Mesendoderm (in vitro differentiated cells): ENCODE results near the gene ZSWIM7.
"Not testable (repeated sequence)": the region's sequence is repeated elsewhere in the genome, so short reads cannot be mapped to it uniquely, and the experiment has no call there.

Experiments used
- DNase-seq: peaks from one replicate; pipeline ENCODE4 v3.0.0; 2013
- H2AK5ac ChIP-seq: 2 replicates; pipeline ENCODE4 v1.6.1; 2013; ENCODE audit warnings: low read length, inconsistent platforms
- H2BK120ac ChIP-seq: 2 replicates; pipeline ENCODE4 v1.6.1; 2013; ENCODE audit warnings: low read depth, mild to moderate bottlenecking, low read length, moderate library complexity, mixed read lengths
- H2BK15ac ChIP-seq: replicated peaks from 2 replicates; pipeline ENCODE4 v1.6.1; 2013; ENCODE audit warnings: low read depth, mild to moderate bottlenecking, moderate library complexity
- H2BK5ac ChIP-seq: 2 replicates; pipeline ENCODE4 v1.6.1; 2013; ENCODE audit warnings: low read length, inconsistent platforms
- H3K18ac ChIP-seq: 2 replicates; pipeline ENCODE4 v1.6.1; 2013; ENCODE audit warnings: mild to moderate bottlenecking, low read length, mixed read lengths
- H3K23ac ChIP-seq: one replicate; pipeline ENCODE4 v1.6.1; 2013; ENCODE audit warnings: low read length
- H3K27ac ChIP-seq: 2 replicates; pipeline ENCODE4 v1.5.1; 2013; ENCODE audit warnings: low read depth, mild to moderate bottlenecking, inconsistent platforms, low read length, moderate library complexity
- H3K27me3 ChIP-seq: 2 replicates; pipeline ENCODE4 v1.6.1; 2013; ENCODE audit warnings: low read length, control low read depth, mild to moderate bottlenecking, inconsistent platforms; ENCODE audit not compliant: insufficient read depth, poor library complexity
- H3K36me3 ChIP-seq: 2 replicates; pipeline ENCODE4 v1.6.1; 2013; ENCODE audit warnings: low read length, inconsistent platforms; ENCODE audit not compliant: control insufficient read depth, insufficient read depth
- H3K4ac ChIP-seq: one replicate; pipeline ENCODE4 v1.6.1; 2013; ENCODE audit warnings: low read depth, mild to moderate bottlenecking, low read length, moderate library complexity
- H3K4me1 ChIP-seq: 2 replicates; pipeline ENCODE4 v1.6.1; 2013; ENCODE audit warnings: low read depth, low read length, inconsistent platforms; ENCODE audit not compliant: control insufficient read depth
- H3K4me2 ChIP-seq: 2 replicates; pipeline ENCODE4 v1.6.1; 2013; ENCODE audit warnings: low read length
- H3K4me3 ChIP-seq: 2 replicates; pipeline ENCODE4 v1.5.1; 2013; ENCODE audit warnings: mild to moderate bottlenecking, low read length
- H3K56ac ChIP-seq: one replicate; pipeline ENCODE4 v1.6.1; 2013; ENCODE audit warnings: low read length
- H3K79me1 ChIP-seq: 2 replicates; pipeline ENCODE4 v1.6.1; 2013; ENCODE audit warnings: low read length, inconsistent platforms
- H3K79me2 ChIP-seq: 2 replicates; pipeline ENCODE4 v1.6.1; 2013; ENCODE audit warnings: mild to moderate bottlenecking, low read length; ENCODE audit not compliant: control insufficient read depth, insufficient read depth
- H3K9ac ChIP-seq: 2 replicates; pipeline ENCODE4 v1.6.1; 2013; ENCODE audit warnings: low read length, inconsistent platforms
- H4K5ac ChIP-seq: one replicate; pipeline ENCODE4 v1.6.1; 2013; ENCODE audit warnings: low read length
- H4K8ac ChIP-seq: one replicate; pipeline ENCODE4 v1.6.1; 2013; ENCODE audit warnings: low read depth, mild to moderate bottlenecking, control low read depth, low read length, moderate library complexity
- WGBS: extraction: QIAGEN DNeasy Blood & Tissue Kit; methylation state at CpG from one replicate; pipeline ENCODE4 v1.1.7; 2013; ENCODE audit warnings: low lambda C conversion rate, missing lambda C conversion rate; ENCODE audit not compliant: insufficient coverage; ENCODE audit errors: extremely low coverage; 5-methylcytosine and 5-hydroxymethylcytosine counted together

Gene ZSWIM7

GRCh38 chr17:15996322-15996721, 3.2 kb downstream of the ZSWIM7 start:
- Histone ChIP-seq H3K56ac (no peak overlapping the region), H3K4me3 (no peak overlapping the region), H2BK15ac (no peak overlapping the region), H4K5ac (no peak overlapping the region), H3K27ac (no peak overlapping the region), H3K4me1 (peaks cover 3% of the 10 kb centered on the region), H3K79me2 (peaks cover 13% of the 10 kb centered on the region), H2BK120ac (no peak overlapping the region), H3K27me3 (no peaks in the 10 kb centered on the region), H2BK5ac (no peak overlapping the region), H3K79me1 (peaks cover 5% of the 10 kb centered on the region), H3K23ac (no peak overlapping the region), H3K4ac (no peak overlapping the region), H3K18ac (no peak overlapping the region), H4K8ac (no peak overlapping the region), H3K36me3 (no peaks in the 10 kb centered on the region), H3K9ac (no peak overlapping the region), H3K4me2 (no peak overlapping the region), H2AK5ac (no peak overlapping the region)
- no CpG with 5 or more reads among the region's 6 CpGs for WGBS
- DNase-seq = no peak

GRCh38 chr17:15981646-15982580, 17.6 kb downstream of the ZSWIM7 start:
- no peak overlapping the region for H3K9ac ChIP-seq
- no peak overlapping the region for H2BK5ac ChIP-seq
- H3K36me3 ChIP-seq = peaks cover 9% of the 10 kb centered on the region

GRCh38 chr17:15981208-15981607, 18.3 kb downstream of the ZSWIM7 start:
- H2BK5ac ChIP-seq = no peak overlapping the region
- no peak for DNase-seq

More at GRCh38 chr17:15981646-15982580, 17.6 kb downstream of the ZSWIM7 start:
- Histone ChIP-seq H2AK5ac (no peak overlapping the region), H3K18ac (no peak overlapping the region), H3K79me2 (no peaks in the 10 kb centered on the region), H3K4ac (no peak overlapping the region), H3K56ac (no peak overlapping the region), H3K4me3 (no peak overlapping the region), H3K27me3 (no peaks in the 10 kb centered on the region), H4K8ac (no peak overlapping the region), H3K79me1 (no peaks in the 10 kb centered on the region), H3K23ac (no peak overlapping the region), H2BK15ac (no peak overlapping the region), H3K4me1 (no peaks in the 10 kb centered on the region), H2BK120ac (no peak overlapping the region), H4K5ac (no peak overlapping the region), H3K27ac (no peak overlapping the region), H3K4me2 (no peak overlapping the region)
- DNase-seq = peak; percentile 19
- no CpG with 5 or more reads among the region's 5 CpGs for WGBS

DNA sequence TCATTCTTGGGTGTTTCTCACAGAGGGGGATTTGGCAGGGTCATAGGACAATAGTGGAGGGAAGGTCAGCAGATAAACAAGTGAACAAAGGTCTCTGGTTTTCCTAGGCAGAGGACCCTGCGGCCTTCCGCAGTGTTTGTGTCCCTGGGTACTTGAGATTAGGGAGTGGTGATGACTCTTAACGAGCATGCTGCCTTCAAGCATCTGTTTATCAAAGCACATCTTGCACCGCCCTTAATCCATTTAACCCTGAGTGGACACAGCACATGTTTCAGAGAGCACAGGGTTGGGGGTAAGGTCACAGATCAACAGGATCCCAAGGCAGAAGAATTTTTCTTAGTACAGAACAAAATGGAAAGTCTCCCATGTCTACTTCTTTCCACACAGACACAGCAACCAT, 20.5 kb downstream of the ZSWIM7 start:
- not testable (repeated sequence) for H4K8ac ChIP-seq, H2BK5ac ChIP-seq, H3K36me3 ChIP-seq, H3K4me1 ChIP-seq, H3K18ac ChIP-seq, DNase-seq, H2AK5ac ChIP-seq, H3K27me3 ChIP-seq, H2BK15ac ChIP-seq, H3K4me3 ChIP-seq, H3K56ac ChIP-seq, H3K9ac ChIP-seq, H3K23ac ChIP-seq, H3K27ac ChIP-seq, H3K79me2 ChIP-seq, H3K79me1 ChIP-seq, H3K4me2 ChIP-seq, H3K4ac ChIP-seq, H2BK120ac ChIP-seq, H4K5ac ChIP-seq
- no CpG with 5 or more reads among the region's 4 CpGs for WGBS

More at GRCh38 chr17:15981208-15981607, 18.3 kb downstream of the ZSWIM7 start:
- no peak overlapping the region for H2AK5ac ChIP-seq
- H2BK15ac ChIP-seq = no peak overlapping the region
- no peak overlapping the region for H3K18ac ChIP-seq
- no peaks in the 10 kb centered on the region for H3K4me1 ChIP-seq
- no peaks in the 10 kb centered on the region for H3K79me2 ChIP-seq
- no peak overlapping the region for H2BK120ac ChIP-seq
- H3K4me3 ChIP-seq = no peak overlapping the region
- H3K27me3 ChIP-seq = no peaks in the 10 kb centered on the region
- H3K9ac ChIP-seq = no peak overlapping the region
- H3K23ac ChIP-seq = no peak overlapping the region
- no peak overlapping the region for H3K56ac ChIP-seq
- H4K8ac ChIP-seq = no peak overlapping the region
- H3K27ac ChIP-seq = no peak overlapping the region
- peaks cover 9% of the 10 kb centered on the region for H3K36me3 ChIP-seq
- no CpG with 5 or more reads among the region's 2 CpGs for WGBS
- H3K79me1 ChIP-seq = no peaks in the 10 kb centered on the region
- H3K4ac ChIP-seq = no peak overlapping the region
- H4K5ac ChIP-seq = no peak overlapping the region
- no peak overlapping the region for H3K4me2 ChIP-seq

DNA sequence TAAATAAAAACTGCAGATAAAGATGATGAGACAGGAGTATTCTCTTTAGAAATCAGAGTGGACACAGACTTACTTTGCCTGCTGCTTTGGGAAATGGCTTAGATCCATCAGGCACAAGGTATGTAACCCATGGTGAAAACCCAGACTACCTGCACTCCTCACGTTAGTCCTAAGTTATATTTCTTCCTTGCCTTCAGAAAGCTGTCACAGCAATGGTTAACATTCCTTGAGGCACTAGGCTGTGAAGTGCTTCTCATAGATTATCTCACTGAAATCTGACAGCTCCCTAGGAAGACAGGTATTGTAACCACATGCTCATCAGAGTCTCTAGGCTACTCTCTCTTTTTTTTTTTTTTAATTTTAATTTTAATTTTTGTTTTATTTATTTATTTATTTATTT, 20.9 kb downstream of the ZSWIM7 start:
- Histone ChIP-seq H3K9ac (no peak overlapping the region), H3K23ac (no peak overlapping the region), H3K27ac (no peak overlapping the region), H3K36me3 (peaks cover 9% of the 10 kb centered on the region), H2BK15ac (no peak overlapping the region), H2BK5ac (no peak overlapping the region), H3K79me2 (no peaks in the 10 kb centered on the region), H3K4me3 (no peak overlapping the region), H4K5ac (no peak overlapping the region), H2AK5ac (no peak overlapping the region), H3K4ac (no peak overlapping the region), H3K4me1 (no peaks in the 10 kb centered on the region), H2BK120ac (no peak overlapping the region), H4K8ac (no peak overlapping the region), H3K56ac (no peak overlapping the region), H3K27me3 (no peaks in the 10 kb centered on the region), H3K79me1 (no peaks in the 10 kb centered on the region), H3K18ac (no peak overlapping the region), H3K4me2 (no peak overlapping the region)
- no CpG with 5 or more reads among the region's 1 CpG for WGBS
- DNase-seq = no peak
